GM12874 (cell line): ENCODE data around the gene CXXC5.

Experiments used
- TF ChIP-seq, protein P1 (sequence below): IDR thresholded peaks from 2 replicates; pipeline ENCODE4 v1.5.1; 2011; ENCODE audit warnings: low read depth, mild to moderate bottlenecking, control low read depth, low read length, moderate library complexity; ENCODE audit not compliant: insufficient read depth

Gene CXXC5

DNA sequence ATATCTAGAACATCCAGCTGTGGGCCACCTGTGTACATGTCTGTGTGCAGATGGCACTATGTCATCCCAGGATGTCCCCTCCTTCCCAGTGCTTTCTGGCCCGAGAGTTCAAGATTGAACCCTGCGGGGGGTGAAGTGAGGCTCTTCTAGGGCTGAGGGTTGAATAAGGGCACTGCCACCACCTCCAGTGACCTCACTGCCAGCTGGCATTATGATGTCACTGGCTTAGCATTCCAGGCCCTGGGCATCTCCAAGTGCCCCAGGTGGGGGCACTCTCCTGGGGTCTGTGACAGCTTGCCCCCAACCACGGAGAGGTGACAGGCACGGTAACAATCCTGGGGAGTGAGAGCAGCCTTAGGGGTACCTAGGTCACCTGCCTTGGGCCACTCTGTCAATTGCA is 27.1 kb downstream of the CXXC5 start:
- TF ChIP-seq, protein P1, sequence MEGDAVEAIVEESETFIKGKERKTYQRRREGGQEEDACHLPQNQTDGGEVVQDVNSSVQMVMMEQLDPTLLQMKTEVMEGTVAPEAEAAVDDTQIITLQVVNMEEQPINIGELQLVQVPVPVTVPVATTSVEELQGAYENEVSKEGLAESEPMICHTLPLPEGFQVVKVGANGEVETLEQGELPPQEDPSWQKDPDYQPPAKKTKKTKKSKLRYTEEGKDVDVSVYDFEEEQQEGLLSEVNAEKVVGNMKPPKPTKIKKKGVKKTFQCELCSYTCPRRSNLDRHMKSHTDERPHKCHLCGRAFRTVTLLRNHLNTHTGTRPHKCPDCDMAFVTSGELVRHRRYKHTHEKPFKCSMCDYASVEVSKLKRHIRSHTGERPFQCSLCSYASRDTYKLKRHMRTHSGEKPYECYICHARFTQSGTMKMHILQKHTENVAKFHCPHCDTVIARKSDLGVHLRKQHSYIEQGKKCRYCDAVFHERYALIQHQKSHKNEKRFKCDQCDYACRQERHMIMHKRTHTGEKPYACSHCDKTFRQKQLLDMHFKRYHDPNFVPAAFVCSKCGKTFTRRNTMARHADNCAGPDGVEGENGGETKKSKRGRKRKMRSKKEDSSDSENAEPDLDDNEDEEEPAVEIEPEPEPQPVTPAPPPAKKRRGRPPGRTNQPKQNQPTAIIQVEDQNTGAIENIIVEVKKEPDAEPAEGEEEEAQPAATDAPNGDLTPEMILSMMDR = no peak

DNA sequence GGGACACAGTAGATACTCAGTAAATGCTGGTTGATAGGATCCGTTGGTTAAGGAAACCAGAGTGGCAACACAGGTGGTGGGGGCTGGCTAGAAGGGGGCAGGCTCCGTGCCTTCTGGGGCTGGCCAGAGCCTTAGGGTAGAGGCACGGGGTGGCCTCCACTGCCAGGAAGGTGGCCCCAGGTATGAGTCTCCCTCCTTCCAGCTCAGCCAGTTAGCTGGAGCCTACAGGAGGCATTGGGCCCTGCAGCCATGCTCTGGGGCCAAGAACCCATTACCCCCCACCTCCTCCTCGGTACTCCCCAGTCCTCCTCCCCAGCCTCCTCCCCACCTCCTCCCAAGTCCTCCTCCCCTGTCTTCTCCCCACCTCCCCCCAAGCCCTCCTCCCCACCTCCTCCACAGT is 27.7 kb downstream of the CXXC5 start:
- TF ChIP-seq, protein P1 = no peak

DNA sequence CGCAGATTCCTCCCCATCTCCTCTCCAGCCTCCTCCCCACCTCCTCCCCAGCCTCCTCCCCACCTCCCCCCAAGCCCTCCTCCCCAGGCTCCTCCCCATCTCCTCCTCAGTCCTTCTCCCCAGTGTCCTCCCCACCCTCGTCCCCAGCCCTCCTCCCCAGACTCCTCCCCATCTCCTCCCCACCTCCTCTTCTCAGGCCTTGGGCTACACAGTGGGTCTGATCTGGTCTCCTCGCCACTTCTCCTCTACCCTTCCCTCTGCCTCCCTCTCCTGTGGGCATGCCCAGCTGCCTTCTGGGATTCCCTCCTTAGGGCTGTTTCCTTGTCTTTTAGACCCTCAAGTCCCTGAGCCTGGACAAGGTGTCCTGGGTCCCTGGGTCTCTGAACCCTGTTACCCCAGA is 28.3 kb downstream of the CXXC5 start:
- TF ChIP-seq, protein P1 = no peak

DNA sequence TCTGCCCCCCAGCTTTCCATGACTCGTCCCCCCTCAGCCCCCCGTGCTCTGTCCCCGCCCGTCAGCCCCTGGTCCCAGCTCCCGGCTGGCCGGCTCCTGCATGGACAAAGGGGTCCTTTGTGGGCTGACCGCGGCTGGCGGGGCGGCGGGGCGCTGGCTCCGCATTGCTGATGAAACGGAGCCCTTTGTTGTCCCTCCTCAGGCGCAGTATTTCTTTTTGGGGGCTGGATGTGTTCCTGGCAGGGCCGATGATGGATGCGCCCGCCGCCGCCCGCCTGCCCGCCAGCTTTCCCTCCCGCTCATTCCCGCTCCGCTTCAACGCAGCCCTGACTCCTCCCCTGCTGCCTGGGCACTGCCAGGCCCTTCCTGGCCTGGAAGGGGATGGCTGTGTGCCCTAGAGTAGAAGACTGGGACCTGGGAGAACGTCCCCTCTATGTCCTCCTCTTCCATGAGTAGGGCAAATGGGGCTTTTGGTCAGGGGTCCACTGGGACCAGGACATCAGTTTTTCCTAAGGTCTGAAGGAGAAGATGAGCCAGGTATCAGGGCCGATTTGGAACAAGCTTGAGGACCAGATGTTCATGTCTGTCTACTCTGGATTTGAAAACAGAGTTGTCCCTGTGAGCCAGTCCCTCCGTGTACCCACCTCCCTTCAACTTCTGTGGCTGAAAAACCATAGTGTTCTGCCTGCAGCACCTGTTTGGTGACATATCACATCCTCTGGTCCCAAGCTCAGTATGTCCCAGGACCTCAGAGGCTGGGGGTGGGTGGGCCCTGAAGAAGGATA is 29.0 kb downstream of the CXXC5 start:
- TF ChIP-seq, protein P1 = no peak

DNA sequence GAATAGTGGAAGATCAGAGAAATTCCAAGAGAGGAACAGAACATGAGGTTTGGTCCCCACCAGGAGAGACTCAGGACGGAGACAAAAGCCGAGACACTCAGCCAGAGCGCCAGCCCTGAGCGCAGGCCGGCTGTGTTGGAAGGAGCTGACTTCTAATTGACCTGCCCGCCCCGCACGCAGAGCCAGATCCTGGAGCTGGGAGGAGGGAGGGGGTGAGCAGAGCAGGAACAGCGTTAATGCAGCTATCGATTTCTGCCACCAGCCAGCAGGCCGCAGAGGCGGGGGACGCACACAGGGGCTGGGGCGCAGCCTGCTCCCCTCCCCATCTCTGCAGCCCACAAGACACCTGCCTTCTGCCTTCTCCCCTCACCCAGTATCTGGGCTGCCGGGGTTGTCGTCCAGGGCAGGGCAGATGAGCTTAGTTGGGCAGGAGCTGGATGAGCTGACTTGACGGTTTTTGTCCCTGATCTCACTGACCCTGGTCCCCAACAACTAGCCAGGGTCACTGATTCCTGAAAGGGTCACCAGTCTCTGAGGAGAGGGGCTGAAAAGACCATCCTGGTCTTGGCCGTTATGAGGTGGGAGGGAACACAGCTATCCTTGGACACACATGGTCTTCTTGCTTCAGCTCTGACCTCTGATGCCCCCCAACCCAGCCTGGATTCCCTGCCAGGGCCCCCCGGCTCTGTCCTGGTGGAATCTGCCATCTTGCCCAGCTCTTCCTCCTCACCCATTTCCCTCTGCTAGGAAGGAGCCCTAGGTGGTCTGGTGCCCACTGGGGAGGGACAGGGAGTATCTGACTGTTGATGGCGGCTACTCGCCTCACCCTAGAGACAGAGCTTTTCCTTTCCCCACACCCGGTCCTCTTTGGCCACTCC is 29.8 kb downstream of the CXXC5 start:
- TF ChIP-seq, protein P1 = no peak

DNA sequence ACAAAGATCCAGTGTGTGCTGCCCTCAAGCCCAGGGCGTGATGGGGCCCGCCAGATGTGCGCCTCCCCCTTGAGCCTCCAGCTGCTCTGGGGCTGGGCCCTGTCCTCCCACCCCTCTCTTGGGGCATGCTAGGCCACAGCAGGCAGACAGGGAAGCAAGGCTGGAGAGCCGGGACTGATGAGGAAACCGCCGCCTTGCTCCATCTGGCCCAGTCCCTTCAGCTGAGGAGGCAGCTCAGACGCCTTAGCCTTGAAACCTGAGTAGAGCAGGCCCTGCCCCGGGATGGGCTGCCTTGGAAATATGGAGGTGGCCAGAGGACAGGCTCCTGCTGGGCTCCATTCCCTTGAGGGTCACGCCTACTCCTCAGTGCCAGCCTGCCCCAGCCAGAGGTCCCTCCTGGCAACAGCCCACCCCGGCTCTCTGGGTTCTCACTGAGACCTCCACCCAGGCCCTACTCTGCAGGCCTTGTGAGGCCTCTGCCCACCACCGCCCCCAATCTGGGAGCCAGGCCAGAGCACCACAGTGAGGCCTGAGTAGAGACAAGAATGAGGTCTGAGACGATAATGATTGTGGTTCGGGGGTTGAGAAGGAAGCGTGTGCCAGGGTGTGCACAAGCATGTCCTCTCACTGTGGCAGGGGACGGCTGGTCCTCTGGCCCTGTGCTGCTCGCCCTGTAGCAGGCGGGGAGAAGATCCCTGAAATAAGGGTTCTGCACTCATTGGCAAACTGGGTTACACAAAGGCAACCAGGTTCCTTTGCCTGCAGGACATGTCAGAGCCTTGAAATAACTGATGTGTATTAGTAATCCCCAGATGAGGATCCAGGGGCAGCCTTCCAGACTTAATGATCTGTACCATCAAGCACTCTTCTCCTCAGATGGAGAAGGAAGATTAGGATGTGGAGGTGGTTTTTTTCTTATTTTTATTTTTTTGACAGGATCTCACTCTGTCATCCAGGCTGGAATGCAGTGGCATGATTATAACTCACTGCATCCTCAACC is 30.9 kb downstream of the CXXC5 start:
- TF ChIP-seq, protein P1 = no peak
